ENCODE results near the gene LATS2. TPM values are rescaled to one million over a fixed set of nuclear protein-coding genes. Genes with fewer than 3 reads are reported as not detected.

The LATS2 gene
- total and polyA plus RNA-seq, 2 of the 8 experiments (the other 6 are each of a cell fraction or from before 2014, with no cell fraction given) = 8.3 to 26.2 TPM

DNA sequence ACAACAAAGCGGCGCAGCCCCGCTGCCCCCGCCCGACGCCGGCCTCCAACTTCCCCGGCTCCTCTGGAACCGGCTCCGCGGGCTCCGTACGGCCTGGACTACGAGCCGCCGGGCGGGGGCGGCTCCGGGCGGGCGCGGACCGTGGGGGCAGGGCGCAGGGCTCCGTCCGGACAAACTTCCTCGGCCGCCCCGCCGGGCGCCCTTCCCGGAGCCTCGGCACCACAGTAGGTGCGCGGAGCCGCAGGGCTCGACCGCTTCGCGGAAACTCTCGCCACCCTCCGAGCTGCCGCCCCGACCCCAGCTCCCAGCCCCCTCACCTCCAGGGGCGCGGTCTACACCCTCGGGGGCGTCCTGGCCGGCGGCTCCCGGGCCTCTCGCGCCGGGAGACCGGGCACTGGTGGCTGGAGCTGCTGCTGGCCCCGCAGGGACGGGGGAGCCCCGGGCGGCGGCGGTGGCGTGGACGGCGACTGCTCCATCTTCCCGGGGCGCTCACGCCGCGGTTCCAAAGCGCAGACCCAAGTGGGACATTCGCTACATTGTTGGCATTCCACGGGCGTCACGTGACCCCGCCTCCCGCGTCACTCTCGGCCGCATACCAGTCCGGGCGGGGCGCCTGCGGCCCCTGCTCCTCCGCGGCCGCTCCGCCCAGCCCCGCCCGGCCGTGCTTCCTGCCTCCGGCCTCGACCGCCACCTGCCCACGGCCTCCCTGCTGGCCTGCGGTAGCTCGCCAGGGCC is at the start of gene LATS2 (continued):
- TF ChIP-seq EP300 (IDR thresholded peaks at IDR 0.05; ENCODE audit: borderline replicate concordance in 1 of 2, low read depth in 2 of 2, low read length in 2 of 2) (peak in 1 of 2 experiments; percentile 93; a peak in 1 of 3 replicates), JUN (IDR thresholded peaks at IDR 0.05; ENCODE audit: low read depth, low read length) (no peak), TBP (IDR thresholded peaks at IDR 0.05; ENCODE audit: low read depth, low read length) (peak; percentile 84), EGR1 (IDR thresholded peaks at IDR 0.05; ENCODE audit: borderline replicate concordance, low read depth, low read length) (peak; percentile 66), EZH2 (IDR thresholded peaks at IDR 0.05; ENCODE audit: low read depth, low read length, severe bottlenecking) (no peak), POU5F1 (IDR thresholded peaks at IDR 0.05; ENCODE audit: low read depth, low read length) (no peak)
- TF ChIP-seq, protein P1, sequence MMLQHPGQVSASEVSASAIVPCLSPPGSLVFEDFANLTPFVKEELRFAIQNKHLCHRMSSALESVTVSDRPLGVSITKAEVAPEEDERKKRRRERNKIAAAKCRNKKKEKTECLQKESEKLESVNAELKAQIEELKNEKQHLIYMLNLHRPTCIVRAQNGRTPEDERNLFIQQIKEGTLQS (IDR thresholded peaks at IDR 0.05; ENCODE audit: insufficient read depth, low read depth, low read length) = peak; percentile 66; the same call in 1 of the 2 replicates
- TF ChIP-seq, protein P2, sequence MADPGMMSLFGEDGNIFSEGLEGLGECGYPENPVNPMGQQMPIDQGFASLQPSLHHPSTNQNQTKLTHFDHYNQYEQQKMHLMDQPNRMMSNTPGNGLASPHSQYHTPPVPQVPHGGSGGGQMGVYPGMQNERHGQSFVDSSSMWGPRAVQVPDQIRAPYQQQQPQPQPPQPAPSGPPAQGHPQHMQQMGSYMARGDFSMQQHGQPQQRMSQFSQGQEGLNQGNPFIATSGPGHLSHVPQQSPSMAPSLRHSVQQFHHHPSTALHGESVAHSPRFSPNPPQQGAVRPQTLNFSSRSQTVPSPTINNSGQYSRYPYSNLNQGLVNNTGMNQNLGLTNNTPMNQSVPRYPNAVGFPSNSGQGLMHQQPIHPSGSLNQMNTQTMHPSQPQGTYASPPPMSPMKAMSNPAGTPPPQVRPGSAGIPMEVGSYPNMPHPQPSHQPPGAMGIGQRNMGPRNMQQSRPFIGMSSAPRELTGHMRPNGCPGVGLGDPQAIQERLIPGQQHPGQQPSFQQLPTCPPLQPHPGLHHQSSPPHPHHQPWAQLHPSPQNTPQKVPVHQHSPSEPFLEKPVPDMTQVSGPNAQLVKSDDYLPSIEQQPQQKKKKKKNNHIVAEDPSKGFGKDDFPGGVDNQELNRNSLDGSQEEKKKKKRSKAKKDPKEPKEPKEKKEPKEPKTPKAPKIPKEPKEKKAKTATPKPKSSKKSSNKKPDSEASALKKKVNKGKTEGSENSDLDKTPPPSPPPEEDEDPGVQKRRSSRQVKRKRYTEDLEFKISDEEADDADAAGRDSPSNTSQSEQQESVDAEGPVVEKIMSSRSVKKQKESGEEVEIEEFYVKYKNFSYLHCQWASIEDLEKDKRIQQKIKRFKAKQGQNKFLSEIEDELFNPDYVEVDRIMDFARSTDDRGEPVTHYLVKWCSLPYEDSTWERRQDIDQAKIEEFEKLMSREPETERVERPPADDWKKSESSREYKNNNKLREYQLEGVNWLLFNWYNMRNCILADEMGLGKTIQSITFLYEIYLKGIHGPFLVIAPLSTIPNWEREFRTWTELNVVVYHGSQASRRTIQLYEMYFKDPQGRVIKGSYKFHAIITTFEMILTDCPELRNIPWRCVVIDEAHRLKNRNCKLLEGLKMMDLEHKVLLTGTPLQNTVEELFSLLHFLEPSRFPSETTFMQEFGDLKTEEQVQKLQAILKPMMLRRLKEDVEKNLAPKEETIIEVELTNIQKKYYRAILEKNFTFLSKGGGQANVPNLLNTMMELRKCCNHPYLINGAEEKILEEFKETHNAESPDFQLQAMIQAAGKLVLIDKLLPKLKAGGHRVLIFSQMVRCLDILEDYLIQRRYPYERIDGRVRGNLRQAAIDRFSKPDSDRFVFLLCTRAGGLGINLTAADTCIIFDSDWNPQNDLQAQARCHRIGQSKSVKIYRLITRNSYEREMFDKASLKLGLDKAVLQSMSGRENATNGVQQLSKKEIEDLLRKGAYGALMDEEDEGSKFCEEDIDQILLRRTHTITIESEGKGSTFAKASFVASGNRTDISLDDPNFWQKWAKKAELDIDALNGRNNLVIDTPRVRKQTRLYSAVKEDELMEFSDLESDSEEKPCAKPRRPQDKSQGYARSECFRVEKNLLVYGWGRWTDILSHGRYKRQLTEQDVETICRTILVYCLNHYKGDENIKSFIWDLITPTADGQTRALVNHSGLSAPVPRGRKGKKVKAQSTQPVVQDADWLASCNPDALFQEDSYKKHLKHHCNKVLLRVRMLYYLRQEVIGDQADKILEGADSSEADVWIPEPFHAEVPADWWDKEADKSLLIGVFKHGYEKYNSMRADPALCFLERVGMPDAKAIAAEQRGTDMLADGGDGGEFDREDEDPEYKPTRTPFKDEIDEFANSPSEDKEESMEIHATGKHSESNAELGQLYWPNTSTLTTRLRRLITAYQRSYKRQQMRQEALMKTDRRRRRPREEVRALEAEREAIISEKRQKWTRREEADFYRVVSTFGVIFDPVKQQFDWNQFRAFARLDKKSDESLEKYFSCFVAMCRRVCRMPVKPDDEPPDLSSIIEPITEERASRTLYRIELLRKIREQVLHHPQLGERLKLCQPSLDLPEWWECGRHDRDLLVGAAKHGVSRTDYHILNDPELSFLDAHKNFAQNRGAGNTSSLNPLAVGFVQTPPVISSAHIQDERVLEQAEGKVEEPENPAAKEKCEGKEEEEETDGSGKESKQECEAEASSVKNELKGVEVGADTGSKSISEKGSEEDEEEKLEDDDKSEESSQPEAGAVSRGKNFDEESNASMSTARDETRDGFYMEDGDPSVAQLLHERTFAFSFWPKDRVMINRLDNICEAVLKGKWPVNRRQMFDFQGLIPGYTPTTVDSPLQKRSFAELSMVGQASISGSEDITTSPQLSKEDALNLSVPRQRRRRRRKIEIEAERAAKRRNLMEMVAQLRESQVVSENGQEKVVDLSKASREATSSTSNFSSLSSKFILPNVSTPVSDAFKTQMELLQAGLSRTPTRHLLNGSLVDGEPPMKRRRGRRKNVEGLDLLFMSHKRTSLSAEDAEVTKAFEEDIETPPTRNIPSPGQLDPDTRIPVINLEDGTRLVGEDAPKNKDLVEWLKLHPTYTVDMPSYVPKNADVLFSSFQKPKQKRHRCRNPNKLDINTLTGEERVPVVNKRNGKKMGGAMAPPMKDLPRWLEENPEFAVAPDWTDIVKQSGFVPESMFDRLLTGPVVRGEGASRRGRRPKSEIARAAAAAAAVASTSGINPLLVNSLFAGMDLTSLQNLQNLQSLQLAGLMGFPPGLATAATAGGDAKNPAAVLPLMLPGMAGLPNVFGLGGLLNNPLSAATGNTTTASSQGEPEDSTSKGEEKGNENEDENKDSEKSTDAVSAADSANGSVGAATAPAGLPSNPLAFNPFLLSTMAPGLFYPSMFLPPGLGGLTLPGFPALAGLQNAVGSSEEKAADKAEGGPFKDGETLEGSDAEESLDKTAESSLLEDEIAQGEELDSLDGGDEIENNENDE (IDR thresholded peaks at IDR 0.05; ENCODE audit: insufficient replicate concordance, low read length) = no peak
